Stimulated activated naive CD4-positive, alpha-beta T cell (primary cell): ENCODE results near the gene GAS7.
A peak's percentile ranks its signal among the peaks of the same experiment; 100 is the strongest.
"Not testable (repeated sequence)": the region's sequence is repeated elsewhere in the genome, so short reads cannot be mapped to it uniquely, and the experiment has no call there.

Experiments used
- DNase-seq, 6 experiments: peaks; one replicate each; lab custom pipeline; 2025; lab: John Stamatoyannopoulos, UW

Gene GAS7

GRCh38 chr17:10019941-10020451, 178.4 kb downstream of the GAS7 start:
- DNase-seq = no peak

- no peak for DNase-seq
These were observed 179.9 kb downstream of the GAS7 start for GRCh38 chr17:10018461-10018891.

GRCh38 chr17:10016958-10017570, 181.3 kb downstream of the GAS7 start:
- not testable (repeated sequence) for DNase-seq

- no peak for DNase-seq
These were observed 184.9 kb downstream of the GAS7 start for GRCh38 chr17:10013365-10014112.

- no peak for DNase-seq
These were observed 187.7 kb downstream of the GAS7 start for GRCh38 chr17:10010752-10011151.

GRCh38 chr17:10003705-10004104, 194.7 kb downstream of the GAS7 start:
- DNase-seq = no peak

GRCh38 chr17:10002567-10003360, 195.6 kb downstream of the GAS7 start:
- not testable (repeated sequence) for DNase-seq

- no peak for DNase-seq
These were observed 197.0 kb downstream of the GAS7 start for GRCh38 chr17:10001306-10001873.

- DNase-seq = no peak
These were observed 198.3 kb downstream of the GAS7 start for GRCh38 chr17:9999919-10000695.

GRCh38 chr17:9998060-9998459, 200.3 kb downstream of the GAS7 start:
- DNase-seq = no peak

GRCh38 chr17:9994761-9995160, 203.6 kb downstream of the GAS7 start:
- no peak for DNase-seq

- no peak for DNase-seq
These were observed 206.6 kb downstream of the GAS7 start for GRCh38 chr17:9991796-9992195.

GRCh38 chr17:9991351-9991750, 207.1 kb downstream of the GAS7 start:
- DNase-seq = no peak

- DNase-seq = peak in 1 of 6 experiments; percentile 28
These were observed 210.4 kb downstream of the GAS7 start for GRCh38 chr17:9987779-9988585.

- DNase-seq = no peak
These were observed 211.5 kb downstream of the GAS7 start for GRCh38 chr17:9986754-9987382.

- DNase-seq = no peak
These were observed 212.8 kb downstream of the GAS7 start for GRCh38 chr17:9985646-9986045.

GRCh38 chr17:9984768-9985167, 213.6 kb downstream of the GAS7 start:
- DNase-seq = no peak

- DNase-seq = no peak
These were observed 216.2 kb downstream of the GAS7 start for GRCh38 chr17:9982159-9982558.

- no peak for DNase-seq
These were observed 217.0 kb downstream of the GAS7 start for GRCh38 chr17:9981344-9981915.
